H1 (cell line): ENCODE measurements around the gene HSPA1A. TPM values are rescaled to one million over a fixed set of nuclear protein-coding genes. Genes with fewer than 3 reads are reported as not detected.

Experiments
- CTCF ChIA-PET: fragments of 300-600 bp; sonication (Branson Sonifier 250); formaldehyde crosslinking; loops from one replicate; lab custom pipeline; 2021; ENCODE audit not compliant: partially characterized antibody; lab: Charles Lee
- POLR2A ChIA-PET: fragments of 300-600 bp; sonication (Branson Sonifier 250); formaldehyde crosslinking; loops from one replicate; lab custom pipeline; 2021; ENCODE audit warnings: inconsistent platforms; ENCODE audit not compliant: partially characterized antibody; lab: Charles Lee
- DNase-seq, 2 experiments: peaks; one replicate each; pipeline versions ENCODE4 v3.0.0 to v3.0.0-alpha.2; 2010 to 2022; ENCODE audit warnings: low spot score in 2 of 2, low read depth in 1 of 2, mixed read lengths in 1 of 2
- FAIRE-seq: peaks from 2 replicates; lab custom pipeline; 2011; peaks lifted over from hg19 to GRCh38; lab: Jason Lieb, UNC
- H2AFZ ChIP-seq: 2 replicates; pipeline ENCODE4 v1.8.1; 2012; ENCODE audit warnings: low read length, inconsistent platforms
- H2AK5ac ChIP-seq: 2 replicates; pipeline ENCODE4 v1.6.1; 2013; ENCODE audit warnings: low read depth, low read length
- H2BK120ac ChIP-seq: replicated peaks from 2 replicates; pipeline ENCODE3; 2013; ENCODE audit warnings: low read depth, low read length, inconsistent platforms
- H2BK12ac ChIP-seq: 2 replicates; pipeline ENCODE4 v1.6.1; 2013; ENCODE audit warnings: low read depth, low read length
- H2BK15ac ChIP-seq: 2 replicates; pipeline ENCODE4 v1.6.1; 2013; ENCODE audit warnings: low read length
- H2BK20ac ChIP-seq: 2 replicates; pipeline ENCODE4 v1.6.1; 2013; ENCODE audit warnings: low read length
- H2BK5ac ChIP-seq: 2 replicates; pipeline ENCODE4 v1.6.1; 2013; ENCODE audit warnings: low read depth, low read length
- H3K14ac ChIP-seq: 2 replicates; pipeline ENCODE4 v1.6.1; 2013; ENCODE audit warnings: inconsistent platforms; ENCODE audit not compliant: insufficient read length
- H3K18ac ChIP-seq: 2 replicates; pipeline ENCODE4 v1.6.1; 2013; ENCODE audit warnings: low read length; ENCODE audit errors: extremely low read depth
- H3K23ac ChIP-seq: 2 replicates; pipeline ENCODE4 v1.6.1; 2013; ENCODE audit warnings: inconsistent platforms; ENCODE audit not compliant: insufficient read length
- H3K23me2 ChIP-seq: 2 replicates; pipeline ENCODE4 v1.6.1; 2013; ENCODE audit warnings: low read depth, low read length
- H3K27ac ChIP-seq: 2 replicates; pipeline ENCODE4 v1.6.1; 2011; ENCODE audit warnings: low read depth, low read length, inconsistent platforms
- H3K27me3 ChIP-seq, 4 experiments: replicated peaks in 1 of 4; 1 replicate in 1 of 4; 2 replicates in 3 of 4; pipeline versions ENCODE4 v1.6.1 to v1.8.1; 2011 to 2013; ENCODE audit warnings: low read length in 3 of 4, mild to moderate bottlenecking in 3 of 4, inconsistent platforms in 2 of 4, mixed read lengths in 2 of 4, moderate library complexity in 1 of 4; ENCODE audit not compliant: control insufficient read depth in 3 of 4, insufficient read depth in 3 of 4; ENCODE audit errors: extremely low read depth in 1 of 4
- H3K36me3 ChIP-seq, 4 experiments: 2 replicates each; pipeline versions ENCODE4 v1.6.1 to v1.8.1; 2011 to 2013; ENCODE audit warnings: mild to moderate bottlenecking in 4 of 4, low read length in 3 of 4, moderate library complexity in 2 of 4, control low read depth in 1 of 4, inconsistent platforms in 1 of 4; ENCODE audit not compliant: insufficient read depth in 4 of 4, control insufficient read depth in 2 of 4
- H3K4ac ChIP-seq: replicated peaks from 2 replicates; pipeline ENCODE3; 2013; ENCODE audit warnings: low read length, low read depth, mixed read lengths, inconsistent platforms; ENCODE audit not compliant: insufficient read length
- H3K4me1 ChIP-seq, 4 experiments: replicated peaks in 1 of 4; 1 replicate in 1 of 4; 2 replicates in 3 of 4; pipeline versions ENCODE4 v1.6.1 to v1.8.1; 2011 to 2013; ENCODE audit warnings: low read length in 3 of 4, inconsistent platforms in 2 of 4, mixed read lengths in 1 of 4; ENCODE audit not compliant: insufficient read depth in 4 of 4, control insufficient read depth in 3 of 4
- H3K4me2 ChIP-seq, 2 experiments: 2 replicates each; pipeline versions ENCODE4 v1.6.1 to v1.8.1; 2011 to 2013; ENCODE audit warnings: low read depth in 2 of 2, low read length in 2 of 2, control low read depth in 1 of 2, inconsistent platforms in 1 of 2, mild to moderate bottlenecking in 1 of 2; ENCODE audit not compliant: insufficient read depth in 1 of 2
- H3K4me3 ChIP-seq, 4 experiments: fragments of 200-600, 300-600 bp in 1 of 4; sonication (generic), shearing (Covaris generic), sonication (Bioruptor Twin) in 1 of 4; 2 replicates each; pipeline versions ENCODE4 v1.5.1 to v1.8.1; 2011 to 2016; ENCODE audit warnings: low read length in 4 of 4, low read depth in 3 of 4, control low read depth in 2 of 4, inconsistent platforms in 2 of 4, mild to moderate bottlenecking in 2 of 4, mixed read lengths in 1 of 4, moderate library complexity in 1 of 4; ENCODE audit not compliant: insufficient read depth in 2 of 4; ENCODE audit errors: extremely low read depth in 1 of 4
- H3K56ac ChIP-seq: replicated peaks from 2 replicates; pipeline ENCODE3; 2013; ENCODE audit warnings: low read depth, mild to moderate bottlenecking, mixed read lengths, low read length, inconsistent platforms; ENCODE audit not compliant: insufficient read length
- H3K79me1 ChIP-seq: 2 replicates; pipeline ENCODE4 v1.6.1; 2013; ENCODE audit warnings: low read depth, low read length, control low read depth
- H3K79me2 ChIP-seq, 2 experiments: 2 replicates each; pipeline versions ENCODE4 v1.6.1 to v1.8.1; 2012 to 2013; ENCODE audit warnings: low read length in 2 of 2, mild to moderate bottlenecking in 2 of 2, inconsistent platforms in 1 of 2; ENCODE audit not compliant: insufficient read depth in 2 of 2, control insufficient read depth in 1 of 2
- H3K9ac ChIP-seq, 4 experiments: replicated peaks in 1 of 4; 1 replicate in 1 of 4; 2 replicates in 3 of 4; pipeline versions ENCODE4 v1.6.1 to v1.8.1; 2011 to 2013; ENCODE audit warnings: low read depth in 3 of 4, low read length in 3 of 4, control low read depth in 2 of 4, mild to moderate bottlenecking in 2 of 4, moderate library complexity in 2 of 4, inconsistent platforms in 1 of 4; ENCODE audit errors: extremely low read depth in 1 of 4
- H3K9me3 ChIP-seq, 2 experiments: 2 replicates each; pipeline versions ENCODE4 v1.6.1 to v1.8.1; 2012 to 2013; ENCODE audit warnings: mild to moderate bottlenecking in 2 of 2, moderate library complexity in 2 of 2, control low read depth in 1 of 2, inconsistent platforms in 1 of 2, low read depth in 1 of 2, low read length in 1 of 2, mixed read lengths in 1 of 2; ENCODE audit not compliant: insufficient read depth in 2 of 2
- H4K20me1 ChIP-seq, 2 experiments: replicated peaks in 1 of 2; 2 replicates each; pipeline versions ENCODE3 to v1.8.1; 2011 to 2013; ENCODE audit warnings: inconsistent platforms in 2 of 2, low read length in 2 of 2, mild to moderate bottlenecking in 1 of 2; ENCODE audit not compliant: insufficient read depth in 2 of 2, control insufficient read depth in 1 of 2
- H4K5ac ChIP-seq: 2 replicates; pipeline ENCODE4 v1.6.1; 2013; ENCODE audit warnings: low read length, low read depth, mixed read lengths, inconsistent platforms; ENCODE audit not compliant: insufficient read length
- H4K8ac ChIP-seq: 2 replicates; pipeline ENCODE4 v1.8.0; 2013; ENCODE audit warnings: mild to moderate bottlenecking, moderate library complexity, low read length, inconsistent platforms; ENCODE audit not compliant: insufficient read depth; ENCODE audit errors: extremely low read depth
- H4K91ac ChIP-seq: replicated peaks from 2 replicates; pipeline ENCODE3; 2013; ENCODE audit warnings: low read length, mixed read lengths, inconsistent platforms; ENCODE audit not compliant: insufficient read length
- CBX5 ChIP-seq: fragments of 300-800, 300-1000 bp; sonication (generic); IDR thresholded peaks from 2 replicates; pipeline ENCODE4 v1.7.1; 2016; ENCODE audit warnings: antibody characterized with exemption, low read length, low read depth
- CTBP2 ChIP-seq: IDR thresholded peaks from 2 replicates; pipeline ENCODE4 v1.7.0; 2011; ENCODE audit warnings: borderline replicate concordance, mild to moderate bottlenecking, moderate library complexity, mixed read lengths, low read length; ENCODE audit not compliant: insufficient read depth, insufficient read length
- CTCF ChIP-seq, 3 experiments: IDR thresholded peaks; 1 replicate in 2 of 3; 2 replicates in 1 of 3; pipeline versions ENCODE4 v1.5.1 to v1.6.1; 2011; ENCODE audit warnings: low read length in 3 of 3, mild to moderate bottlenecking in 3 of 3, inconsistent platforms in 2 of 3, low read depth in 1 of 3, moderate library complexity in 1 of 3; ENCODE audit not compliant: insufficient read depth in 1 of 3; ENCODE audit errors: control extremely low read depth in 1 of 3
- RAD21 ChIP-seq, 2 experiments: IDR thresholded peaks in 1 of 2; conservative IDR thresholded peaks in 1 of 2; 2 replicates each; pipeline ENCODE4 v1.6.1; 2011; ENCODE audit warnings: low read depth in 2 of 2, low read length in 2 of 2, improper control_type of control experiment in 1 of 2, inconsistent platforms in 1 of 2, mild to moderate bottlenecking in 1 of 2, moderate library complexity in 1 of 2
- RFX5 ChIP-seq: IDR thresholded peaks from 2 replicates; pipeline ENCODE4 v1.6.1; 2011; ENCODE audit warnings: low read depth, low read length, improper control_type of control experiment, borderline replicate concordance
- SRF ChIP-seq: IDR thresholded peaks from 2 replicates; pipeline ENCODE4 v1.6.1; 2011; ENCODE audit warnings: mild to moderate bottlenecking, low read depth, low read length, moderate library complexity
- SUZ12 ChIP-seq: fragments of 200-600 bp; sonication (generic); IDR thresholded peaks from 2 replicates; pipeline ENCODE4 v1.6.1; 2012; ENCODE audit warnings: mild to moderate bottlenecking, inconsistent platforms, low read length, moderate library complexity, mixed read lengths
- WGBS, 2 experiments: shearing (Covaris generic) in 1 of 2; methylation state at CpG; one replicate each; pipeline versions ENCODE4 v1.1.6 to v1.1.7; 2013 to 2015; ENCODE audit warnings: low lambda C conversion rate in 2 of 2, mixed read lengths in 2 of 2, inconsistent platforms in 1 of 2, low coverage in 1 of 2, missing lambda C conversion rate in 1 of 2; ENCODE audit not compliant: insufficient replicate concordance in 2 of 2, insufficient coverage in 1 of 2, insufficient read length in 1 of 2; ENCODE audit errors: extremely low coverage in 1 of 2, missing lambda C conversion rate in 1 of 2; 5-methylcytosine and 5-hydroxymethylcytosine counted together
- polyA plus RNA-seq, 7 experiments: library from polyadenylated mRNA; depleted of rRNA in 3 of 7; stranded (reverse) in 5 of 7; unstranded in 2 of 7; fragments of >200 nt in 5 of 7; fragments of 200-250 nt in 2 of 7; gene quantifications; 1 replicate in 5 of 7; 2 replicates in 1 of 7; 4 replicates in 1 of 7; pipeline versions ENCODE4 v1.2.1 to v1.2.3, GENCODE V29; 2011 to 2013; ENCODE audit warnings: missing spikeins in 2 of 7, mixed read lengths in 2 of 7
- total RNA-seq: library from RNA; stranded (reverse); fragmentation: NEBNext Ultra II Directional; extraction: Animal tissue kit (Norgen Biotek cat#: 25700); gene quantifications from 2 replicates; pipeline ENCODE4 v1.2.1, GENCODE V29; 2021

Gene HSPA1A
- total and polyA plus RNA-seq, 2 of the 8 experiments (the other 6 are each of a cell fraction or from before 2014, with no cell fraction given): 40.7 to 54.0 TPM

- H2BK12ac ChIP-seq: no peak within 1 kb of the TSS
- no peak within 1 kb of the TSS for H2AK5ac ChIP-seq
- peak within 1 kb of the TSS; percentile 77 to 99 (median 95) for H3K9ac ChIP-seq
- peak within 1 kb of the TSS; percentile 99 for H4K8ac ChIP-seq
- H3K18ac ChIP-seq: peak within 1 kb of the TSS; percentile 99
- H3K23ac ChIP-seq: no peak within 1 kb of the TSS
- no peak within 1 kb of the TSS for H3K14ac ChIP-seq
- peaks cover 1 to 6% of the 10 kb centered on the region in 2 experiments for H4K20me1 ChIP-seq
- peak within 1 kb of the TSS; percentile 98 for H4K5ac ChIP-seq
- peaks cover 5% of the 10 kb centered on the region; the same call in 1 of the 2 replicates for H3K23me2 ChIP-seq
- peak within 1 kb of the TSS; percentile 73 for H2BK5ac ChIP-seq
- no peaks in the 10 kb centered on the region for H3K9me3 ChIP-seq
- peak within 1 kb of the TSS; percentile 78 for H3K4ac ChIP-seq
- peak within 1 kb of the TSS; percentile 99 for H4K91ac ChIP-seq
- peaks cover 2 to 28% (median 12%) of the 10 kb centered on the region in 4 experiments; a peak in 6 of 8 replicates for H3K36me3 ChIP-seq
- FAIRE-seq (no peak), DNase-seq (peak in 1 of 2 experiments; percentile 96)
- H2BK15ac ChIP-seq: peak within 1 kb of the TSS; percentile 99; the same call in 1 of the 2 replicates
- peak within 1 kb of the TSS; percentile 86 for H3K56ac ChIP-seq
- H2BK120ac ChIP-seq: peak within 1 kb of the TSS; percentile 75
- WGBS, 2 experiments: 4% methylated on average over 56 of the region's 75 CpGs; no CpG with 5 or more reads in 1 of the 2 experiments
- H3K4me2 ChIP-seq: peak within 1 kb of the TSS; percentile 89 to 94
- peak within 1 kb of the TSS; percentile 82 to 95 (median 90) for H3K4me3 ChIP-seq
- H2BK20ac ChIP-seq: no peak within 1 kb of the TSS
- peak within 1 kb of the TSS; percentile 99 for H3K27ac ChIP-seq
- peaks cover 0 to 19% of the 10 kb centered on the region in 2 experiments; a peak in 2 of 4 replicates for H3K79me2 ChIP-seq
- H3K79me1 ChIP-seq: peaks cover 3% of the 10 kb centered on the region; the same call in 1 of the 2 replicates
- no peaks in the 10 kb centered on the region for H3K27me3 ChIP-seq
- ChIA-PET POLR2A (interaction anchor here (0.6 to 7.6 kb wide), 40 partner anchors 9 to 255 kb away, joined by 3 to 81 read pairs (median 4); partner anchors contain the start of genes ABHD16A, BAG6, DXO and EHMT2), CTCF (interaction anchor here (0.5 to 5.9 kb wide), 25 partner anchors 9 to 157 kb away, joined by 3 to 28 read pairs (median 3); partner anchors contain the start of genes HSPA1A, HSPA1B, HSPA1L and LSM2)
- no peak within 1 kb of the TSS for H2AFZ ChIP-seq
- H3K4me1 ChIP-seq: peaks cover 0 to 2% (median under 1%) of the 10 kb centered on the region in 4 experiments; a peak in 3 of 7 replicates
- TF ChIP-seq SRF (0 out of 2 replicates have a peak, but pooled peaks have one; percentile 0), CBX5 (no peak), CTBP2 (no peak), SUZ12 (no peak), RFX5 (no peak; the same call in 1 of the 2 replicates), RAD21 (IDR thresholded peaks at IDR 0.05 in 1 of 2, conservative IDR thresholded peaks at IDR 0.05 in 1 of 2; ENCODE audit: low read depth in 2 of 2, low read length in 2 of 2) (peak; percentile 71 to 79), CTCF (IDR thresholded peaks at IDR 0.05; ENCODE audit: control extremely low read depth in 1 of 3, insufficient read depth in 1 of 3, low read depth in 1 of 3, low read length in 3 of 3) (peak; percentile 92 to 99 (median 94))
Observed at GRCh38 chr6:31795616-31796298, 19.6 kb upstream of the HSPA1A start, which contains the start of gene VARS1. VARS1 (minus strand) TSS chr6:31795752; CDS start chr6:31795217, 535 bp downstream.
